Measurements from ENCODE around the gene NFKBIB. TPM values are rescaled to one million over a fixed set of nuclear protein-coding genes. Genes with fewer than 3 reads are reported as not detected.
A peak's percentile ranks its signal among the peaks of the same experiment; 100 is the strongest.

NFKBIB gene
- total RNA-seq, 1 experiment from 2014 or later = 51.2 TPM

DNA sequence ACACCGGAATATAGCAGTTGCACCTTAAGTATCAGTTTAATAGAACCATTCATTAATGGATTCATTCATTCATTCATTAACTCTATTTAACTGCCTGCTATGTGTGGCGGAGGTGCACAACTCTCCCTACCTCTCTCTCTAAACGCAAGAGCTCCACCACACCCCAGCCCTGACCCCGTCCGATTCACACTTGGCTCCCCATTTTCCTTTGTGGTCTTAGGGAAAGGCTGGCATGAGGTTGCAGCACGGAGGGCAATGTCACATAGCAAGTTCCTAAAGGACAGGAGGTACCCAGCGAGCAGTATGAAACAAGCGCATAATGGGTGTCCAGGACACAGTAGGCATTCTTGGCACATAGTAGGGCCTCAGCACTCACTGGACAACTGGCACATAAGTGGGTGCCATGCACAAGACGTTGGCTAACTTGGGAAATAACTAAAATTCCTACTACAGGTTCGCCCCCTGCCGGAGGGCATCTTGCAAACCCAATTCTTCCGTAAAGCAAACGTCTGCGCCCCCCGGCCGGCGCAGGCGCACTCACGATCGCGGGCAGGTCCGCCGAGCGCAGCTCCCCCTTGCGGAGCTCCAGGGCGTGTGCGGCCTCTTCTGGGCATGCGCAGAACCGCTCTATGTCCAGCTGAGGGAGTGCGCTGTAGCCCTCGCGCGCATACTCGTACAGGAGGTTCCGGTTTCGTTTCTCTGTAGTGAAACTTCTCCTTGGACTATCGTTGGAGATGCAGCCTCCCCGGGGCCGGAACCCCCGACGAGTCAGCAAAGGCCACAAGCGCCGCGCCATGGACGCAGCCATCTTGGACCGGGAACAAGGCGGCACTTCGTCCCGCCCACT is 30.4 kb downstream of the NFKBIB start, which contains the start of gene SARS2:
Gene SARS2 (minus strand): TSS at position 835 of the 847 bp plus-strand sequence. CDS start 27 bp downstream, at position 808.
- Histone ChIP-seq H3K9ac (ENCODE audit: low read length) (peak within 1 kb of the TSS; percentile 99), H3K4me3 (replicated peaks in 1 of 2; ENCODE audit: low read depth in 1 of 2, low read length in 2 of 2) (peak within 1 kb of the TSS; percentile 98 to 100), H3K9me3 (ENCODE audit: control insufficient read depth in 1 of 2, insufficient read depth in 1 of 2, low read depth in 1 of 2, low read length in 2 of 2) (peaks cover 0 to 9% of the 10 kb centered on the region in 2 experiments; a peak in 1 of 4 replicates), H3K36me3 (ENCODE audit: control insufficient read depth in 1 of 2, insufficient read depth in 2 of 2, low read length in 2 of 2) (peaks cover 10 to 29% of the 10 kb centered on the region in 2 experiments), H3K9me2 (ENCODE audit: insufficient read depth) (no peaks in the 10 kb centered on the region), H4K20me1 (ENCODE audit: insufficient read depth) (no peaks in the 10 kb centered on the region), H3K27me3 (ENCODE audit: insufficient read depth, low read length) (no peaks in the 10 kb centered on the region), H3K27ac (ENCODE audit: low read depth, low read length) (peak within 1 kb of the TSS; percentile 82), H3K4me2 (ENCODE audit: low read length) (peak within 1 kb of the TSS; percentile 95), H3K4me1 (ENCODE audit: control insufficient read depth in 1 of 2, insufficient read depth in 2 of 2, low read length in 2 of 2) (peaks cover 11 to 20% of the 10 kb centered on the region in 2 experiments; a peak in 3 of 4 replicates), H3K79me2 (ENCODE audit: insufficient read depth, low read length) (peaks cover 56% of the 10 kb centered on the region), H2AFZ (ENCODE audit: low read depth, low read length, poor library complexity, severe bottlenecking) (peak within 1 kb of the TSS; percentile 67)
- DNase-seq (ENCODE audit: low read depth, low spot score) = peak; percentile 89
- ATAC-seq = peak; percentile 73
- TF ChIP-seq, protein P1, sequence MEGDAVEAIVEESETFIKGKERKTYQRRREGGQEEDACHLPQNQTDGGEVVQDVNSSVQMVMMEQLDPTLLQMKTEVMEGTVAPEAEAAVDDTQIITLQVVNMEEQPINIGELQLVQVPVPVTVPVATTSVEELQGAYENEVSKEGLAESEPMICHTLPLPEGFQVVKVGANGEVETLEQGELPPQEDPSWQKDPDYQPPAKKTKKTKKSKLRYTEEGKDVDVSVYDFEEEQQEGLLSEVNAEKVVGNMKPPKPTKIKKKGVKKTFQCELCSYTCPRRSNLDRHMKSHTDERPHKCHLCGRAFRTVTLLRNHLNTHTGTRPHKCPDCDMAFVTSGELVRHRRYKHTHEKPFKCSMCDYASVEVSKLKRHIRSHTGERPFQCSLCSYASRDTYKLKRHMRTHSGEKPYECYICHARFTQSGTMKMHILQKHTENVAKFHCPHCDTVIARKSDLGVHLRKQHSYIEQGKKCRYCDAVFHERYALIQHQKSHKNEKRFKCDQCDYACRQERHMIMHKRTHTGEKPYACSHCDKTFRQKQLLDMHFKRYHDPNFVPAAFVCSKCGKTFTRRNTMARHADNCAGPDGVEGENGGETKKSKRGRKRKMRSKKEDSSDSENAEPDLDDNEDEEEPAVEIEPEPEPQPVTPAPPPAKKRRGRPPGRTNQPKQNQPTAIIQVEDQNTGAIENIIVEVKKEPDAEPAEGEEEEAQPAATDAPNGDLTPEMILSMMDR (IDR thresholded peaks at IDR 0.05 in 2 of 3, conservative IDR thresholded peaks at IDR 0.05 in 1 of 3; ENCODE audit: borderline replicate concordance in 1 of 3, insufficient read depth in 1 of 3, low read depth in 2 of 3, low read length in 2 of 3) = peak; percentile 98 to 99 (median 99)
- TF ChIP-seq JUND (IDR thresholded peaks at IDR 0.05) (no peak), RAD21 (IDR thresholded peaks at IDR 0.05; ENCODE audit: low read depth) (peak; percentile 88), POLR2A (IDR thresholded peaks at IDR 0.05; ENCODE audit: borderline replicate concordance, extremely low read depth, insufficient read depth, insufficient read length) (peak; percentile 70), CBX3 (IDR thresholded peaks at IDR 0.05; ENCODE audit: low read depth) (peak; percentile 47; the same call in 1 of the 2 replicates), YY1 (IDR thresholded peaks at IDR 0.05; ENCODE audit: extremely low read depth, insufficient replicate concordance, low read depth, low read length) (peak; percentile 98)
- TF ChIP-seq, protein P2, sequence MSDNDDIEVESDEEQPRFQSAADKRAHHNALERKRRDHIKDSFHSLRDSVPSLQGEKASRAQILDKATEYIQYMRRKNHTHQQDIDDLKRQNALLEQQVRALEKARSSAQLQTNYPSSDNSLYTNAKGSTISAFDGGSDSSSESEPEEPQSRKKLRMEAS (IDR thresholded peaks at IDR 0.05) = peak; percentile 57; the same call in 1 of the 2 replicates
- TF ChIP-seq, protein P3, sequence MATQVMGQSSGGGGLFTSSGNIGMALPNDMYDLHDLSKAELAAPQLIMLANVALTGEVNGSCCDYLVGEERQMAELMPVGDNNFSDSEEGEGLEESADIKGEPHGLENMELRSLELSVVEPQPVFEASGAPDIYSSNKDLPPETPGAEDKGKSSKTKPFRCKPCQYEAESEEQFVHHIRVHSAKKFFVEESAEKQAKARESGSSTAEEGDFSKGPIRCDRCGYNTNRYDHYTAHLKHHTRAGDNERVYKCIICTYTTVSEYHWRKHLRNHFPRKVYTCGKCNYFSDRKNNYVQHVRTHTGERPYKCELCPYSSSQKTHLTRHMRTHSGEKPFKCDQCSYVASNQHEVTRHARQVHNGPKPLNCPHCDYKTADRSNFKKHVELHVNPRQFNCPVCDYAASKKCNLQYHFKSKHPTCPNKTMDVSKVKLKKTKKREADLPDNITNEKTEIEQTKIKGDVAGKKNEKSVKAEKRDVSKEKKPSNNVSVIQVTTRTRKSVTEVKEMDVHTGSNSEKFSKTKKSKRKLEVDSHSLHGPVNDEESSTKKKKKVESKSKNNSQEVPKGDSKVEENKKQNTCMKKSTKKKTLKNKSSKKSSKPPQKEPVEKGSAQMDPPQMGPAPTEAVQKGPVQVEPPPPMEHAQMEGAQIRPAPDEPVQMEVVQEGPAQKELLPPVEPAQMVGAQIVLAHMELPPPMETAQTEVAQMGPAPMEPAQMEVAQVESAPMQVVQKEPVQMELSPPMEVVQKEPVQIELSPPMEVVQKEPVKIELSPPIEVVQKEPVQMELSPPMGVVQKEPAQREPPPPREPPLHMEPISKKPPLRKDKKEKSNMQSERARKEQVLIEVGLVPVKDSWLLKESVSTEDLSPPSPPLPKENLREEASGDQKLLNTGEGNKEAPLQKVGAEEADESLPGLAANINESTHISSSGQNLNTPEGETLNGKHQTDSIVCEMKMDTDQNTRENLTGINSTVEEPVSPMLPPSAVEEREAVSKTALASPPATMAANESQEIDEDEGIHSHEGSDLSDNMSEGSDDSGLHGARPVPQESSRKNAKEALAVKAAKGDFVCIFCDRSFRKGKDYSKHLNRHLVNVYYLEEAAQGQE (IDR thresholded peaks at IDR 0.05; ENCODE audit: low read depth) = no peak
- POLR2A ChIA-PET = interaction anchor here (0.7 to 2.0 kb wide), 12 partner anchors 10 to 527 kb away, joined by 3 to 10 read pairs (median 4); partner anchors contain the start of genes FAM98C, NFKBIB and SIRT2
- RAD21 ChIA-PET (ENCODE audit: low non-redundant PET in 1 of 2, low total read pairs in 2 of 2, uncharacterized antibody in 2 of 2, unreplicated experiment in 2 of 2) = interaction anchor here in 1 of 2 experiments (0.7 kb wide), 1 partner anchor 193 kb away, joined by 3 read pairs; no protein-coding TSS in a partner anchor
- intact Hi-C loops (cut with micrococcal nuclease) = loop anchor here (1.0 to 10.0 kb wide), 7 partner anchors 79 to 527 kb away; partner anchors contain the start of gene FAM98C
- BruUV-seq (replicated peaks) = no TSS peak
- CTCF ChIA-PET = interaction anchor here (0.5 to 2.1 kb wide), 42 partner anchors 9 to 697 kb away, joined by 3 to 32 read pairs (median 4); partner anchors contain the start of genes ACTN4, FAM98C, GGN and NFKBIB
